Prostate gland (tissue), 2 donors: Measurements from ENCODE around the gene RSU1. TPM values are rescaled to one million over a fixed set of nuclear protein-coding genes. Genes with fewer than 3 reads are reported as not detected.

Source experiments
- DNase-seq: peaks from one replicate; pipeline ENCODE4 v3.0.0-alpha.2; 2019; ENCODE audit warnings: low spot score
- H3K27ac ChIP-seq, 2 donors: fragments of 200-600 bp; sonication (generic); 2 replicates each; pipeline ENCODE4 v1.5.1; 2017 to 2019
- H3K27me3 ChIP-seq: fragments of 200-600 bp; sonication (generic); replicated peaks from 2 replicates; pipeline ENCODE4 v1.5.1; 2019; ENCODE audit not compliant: insufficient read depth
- H3K36me3 ChIP-seq, 2 donors: fragments of 200-600 bp; sonication (generic); 1 replicate in 1 of 2; 2 replicates in 1 of 2; pipeline versions ENCODE4 v1.5.1 to v1.8.1; 2017 to 2019
- H3K4me1 ChIP-seq: fragments of 200-600 bp; sonication (generic); replicated peaks from 2 replicates; pipeline ENCODE4 v1.5.1; 2019
- H3K4me3 ChIP-seq, 2 donors: fragments of 200-600 bp; sonication (generic); 2 replicates each; pipeline ENCODE4 v1.5.1; 2017 to 2019
- H3K9me3 ChIP-seq: fragments of 200-600 bp; sonication (generic); 2 replicates; pipeline ENCODE4 v1.5.1; 2017
- CTCF ChIP-seq, 4 experiments: fragments of 200-600 bp in 2 of 4; fragments of 450-650 bp in 2 of 4; sonication (generic) in 2 of 4; IDR thresholded peaks; 1 replicate in 3 of 4; 2 replicates in 1 of 4; pipeline ENCODE4 v1.5.1; 2016 to 2019; ENCODE audit warnings: antibody characterized with exemption in 4 of 4, mild to moderate bottlenecking in 2 of 4, moderate library complexity in 2 of 4
- POLR2A ChIP-seq: fragments of 450-650 bp; IDR thresholded peaks from one replicate; pipeline ENCODE4 v1.6.1; 2016; ENCODE audit warnings: antibody characterized with exemption, mild to moderate bottlenecking
- POLR2AphosphoS5 ChIP-seq: sonication (generic); formaldehyde crosslinking; IDR thresholded peaks from one replicate; pipeline ENCODE4 v1.6.1; 2017; ENCODE audit warnings: antibody characterized with exemption
- WGBS: methylation state at CpG from one replicate; pipeline ENCODE4 v1.1.5; 2018; 5-methylcytosine and 5-hydroxymethylcytosine counted together
- intact Hi-C: fragments of 100-400 bp; cut with DNase I; formaldehyde crosslinking; loops from one replicate; pipeline ENCODE4 v1.14.2; 2022
- total RNA-seq, 2 donors: library from RNA; depleted of rRNA; stranded (reverse); fragments of >200 nt; gene quantifications; one replicate each; pipeline ENCODE4 v1.1.0, GENCODE V29; 2016

Gene RSU1
- total RNA-seq, 2 donors from 2014 or later: 32.2 to 49.3 TPM

- TF ChIP-seq CTCF (IDR thresholded peaks at IDR 0.05): no peak
- no peak for TF ChIP-seq POLR2A
- no peak for TF ChIP-seq POLR2AphosphoS5
- 83% methylated on average over 4 of the region's 4 CpGs for WGBS
- Histone ChIP-seq H3K27ac (no peak overlapping the region), H3K9me3 (no peaks in the 10 kb centered on the region), H3K27me3 (no peaks in the 10 kb centered on the region), H3K4me3 (no peak overlapping the region), H3K36me3 (no peaks in the 10 kb centered on the region), H3K4me1 (no peaks in the 10 kb centered on the region)
- DNase-seq: no peak
- intact Hi-C loops: no loop called here
These were observed 164.0 kb downstream of the RSU1 start for GRCh38 chr10:16653224-16653623.

- DNase-seq: no peak
- H3K27me3 ChIP-seq: no peaks in the 10 kb centered on the region
- WGBS: 80% methylated on average over 5 of the region's 5 CpGs
- no peaks in the 10 kb centered on the region for H3K4me1 ChIP-seq
- no peak overlapping the region for H3K4me3 ChIP-seq
- no peak overlapping the region for H3K27ac ChIP-seq
- H3K9me3 ChIP-seq: no peaks in the 10 kb centered on the region
- no peaks in the 10 kb centered on the region for H3K36me3 ChIP-seq
- intact Hi-C loops: no loop called here
- TF ChIP-seq CTCF (IDR thresholded peaks at IDR 0.05) (no peak), POLR2A (no peak), POLR2AphosphoS5 (no peak)
These were observed 165.1 kb downstream of the RSU1 start for GRCh38 chr10:16652154-16652553.

GRCh38 chr10:16649757-16650156 is 167.5 kb downstream of the RSU1 start:
- no peak overlapping the region for H3K4me3 ChIP-seq
- H3K9me3 ChIP-seq: no peaks in the 10 kb centered on the region
- no peaks in the 10 kb centered on the region for H3K4me1 ChIP-seq
- intact Hi-C loops: no loop called here
- no peak for DNase-seq
- no peak overlapping the region for H3K27ac ChIP-seq
- TF ChIP-seq POLR2AphosphoS5 (no peak), POLR2A (no peak), CTCF (IDR thresholded peaks at IDR 0.05) (no peak)
- H3K36me3 ChIP-seq: no peaks in the 10 kb centered on the region
- no peaks in the 10 kb centered on the region for H3K27me3 ChIP-seq
- 77% methylated on average over 2 of the region's 2 CpGs for WGBS

- WGBS: 87% methylated on average over 2 of the region's 2 CpGs
- H3K36me3 ChIP-seq: no peaks in the 10 kb centered on the region
- TF ChIP-seq CTCF (IDR thresholded peaks at IDR 0.05) (no peak), POLR2A (no peak), POLR2AphosphoS5 (no peak)
- no peak overlapping the region for H3K4me3 ChIP-seq
- intact Hi-C loops: no loop called here
- DNase-seq: no peak
- H3K27ac ChIP-seq: no peak overlapping the region
- no peaks in the 10 kb centered on the region for H3K9me3 ChIP-seq
- no peaks in the 10 kb centered on the region for H3K4me1 ChIP-seq
- no peaks in the 10 kb centered on the region for H3K27me3 ChIP-seq
These were observed 168.9 kb downstream of the RSU1 start for GRCh38 chr10:16648366-16648765.

DNA sequence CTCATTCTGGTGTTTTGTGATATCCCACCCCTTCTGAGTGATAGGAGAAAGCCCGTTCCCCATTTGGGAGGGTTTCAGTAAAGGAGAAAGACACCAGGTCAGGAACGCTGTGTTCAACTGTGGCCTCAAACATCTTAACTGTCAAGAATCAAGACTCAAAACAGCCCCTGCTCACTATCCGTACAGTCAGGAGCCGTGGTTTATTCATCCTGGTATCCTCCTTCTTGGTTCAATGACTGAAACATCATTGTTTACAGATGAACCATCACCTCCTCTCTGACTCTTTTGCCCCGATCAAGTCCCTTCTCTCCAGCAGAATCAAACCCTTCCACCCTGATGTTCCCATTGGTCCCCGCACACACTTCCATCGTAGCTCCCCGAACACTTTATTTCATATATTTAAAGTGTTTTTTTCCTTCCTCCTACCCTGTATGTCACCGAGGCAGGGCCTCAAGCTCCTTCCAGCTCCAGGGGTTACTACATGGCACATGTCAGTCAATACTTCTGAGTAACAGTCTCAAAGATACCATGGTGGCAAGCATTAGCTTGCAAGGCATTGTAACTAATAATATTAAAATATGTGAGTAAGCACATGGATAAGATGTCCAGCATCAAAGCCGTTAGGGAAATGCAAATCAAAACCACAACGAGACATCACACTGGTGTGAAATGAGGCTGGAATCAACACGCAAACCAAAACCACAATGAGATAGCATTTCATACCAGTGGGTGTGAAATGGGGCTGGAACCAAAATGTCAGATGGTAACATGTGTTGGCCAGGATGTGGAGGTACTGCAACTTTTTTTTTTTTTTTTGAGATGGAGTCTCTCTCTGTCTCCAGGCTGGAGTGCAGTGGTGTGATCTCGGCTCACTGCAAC is 170.8 kb downstream of the RSU1 start:
- Histone ChIP-seq H3K27ac (no peak overlapping the region), H3K4me1 (no peaks in the 10 kb centered on the region), H3K27me3 (no peaks in the 10 kb centered on the region), H3K9me3 (no peaks in the 10 kb centered on the region), H3K36me3 (no peaks in the 10 kb centered on the region), H3K4me3 (no peak overlapping the region)
- intact Hi-C loops: no loop called here
- no peak for DNase-seq
- TF ChIP-seq POLR2AphosphoS5 (no peak), CTCF (IDR thresholded peaks at IDR 0.05) (no peak), POLR2A (no peak)
- 92% methylated on average over 13 of the region's 13 CpGs for WGBS
